HG03103 (cell line): Measurements from ENCODE around the gene TMEM144.

Experiments used
- ATAC-seq: cut with Tn5 transposase; IDR thresholded peaks from one replicate; pipeline ENCODE4 v1.9.1; 2021; ENCODE audit warnings: low read depth; ENCODE audit not compliant: unreplicated experiment

The TMEM144 gene

GRCh38 chr4:158209825-158210807 is at the start of gene TMEM144:
Gene TMEM144 (plus strand): TSS chr4:158210486. CDS start chr4:158212668, 2,182 bp downstream.
- ATAC-seq: peak; percentile 80

DNA sequence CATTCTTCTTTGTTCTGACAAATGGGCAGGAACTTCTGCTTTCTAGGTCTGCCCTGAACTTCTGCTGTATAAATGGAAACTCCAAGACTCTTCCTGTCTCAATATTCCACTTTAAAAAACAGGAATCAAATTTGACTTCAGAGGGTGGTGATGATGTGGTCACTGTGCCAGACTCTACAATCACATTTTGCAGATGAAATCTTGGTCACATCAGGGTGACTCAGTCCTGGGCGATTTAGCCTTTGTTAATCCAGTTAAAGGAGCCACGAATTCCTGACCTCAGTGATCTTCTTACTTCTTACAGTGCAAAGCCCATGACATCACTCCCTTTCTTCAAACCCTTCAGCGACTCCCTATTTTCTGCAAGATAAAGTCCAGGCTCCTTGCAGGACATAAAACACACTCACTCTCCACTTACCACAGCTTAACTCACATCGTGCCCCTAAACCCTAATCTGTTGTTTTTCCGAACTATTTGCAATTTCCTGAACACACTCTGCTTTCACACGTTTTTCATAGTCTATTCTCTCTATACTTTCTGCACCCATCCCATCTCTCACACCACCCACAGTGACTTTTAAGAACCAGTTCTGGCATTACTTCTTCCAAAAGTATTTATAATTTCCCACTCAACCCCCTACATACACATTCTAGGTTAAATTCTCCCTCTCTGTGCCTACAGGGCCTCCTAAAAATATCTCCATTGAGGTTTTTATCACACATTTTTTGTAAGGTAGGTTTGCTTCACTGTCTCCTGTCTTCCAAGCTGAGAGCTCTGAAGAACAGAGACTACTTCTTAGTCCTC is 48.5 kb upstream of the TMEM144 start:
- no peak for ATAC-seq

DNA sequence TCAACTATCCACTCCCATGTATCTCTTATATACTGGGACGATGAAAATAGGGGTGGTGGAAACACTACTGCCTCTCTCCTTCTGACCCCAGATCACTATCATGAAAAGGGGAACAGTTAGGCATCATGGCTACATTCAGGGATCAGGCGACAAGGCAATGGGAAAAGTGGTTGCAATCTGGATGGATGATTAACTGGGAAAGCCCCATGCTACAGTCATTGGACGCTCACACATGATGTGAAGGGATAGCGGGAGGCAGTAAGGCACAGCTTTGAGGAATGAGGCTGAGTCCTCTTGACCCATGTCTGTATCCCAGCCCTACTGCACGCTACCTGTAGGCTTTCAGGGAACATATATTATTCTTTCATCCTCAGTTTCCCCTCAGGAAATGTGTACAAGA is 47.7 kb upstream of the TMEM144 start:
- no peak for ATAC-seq

DNA sequence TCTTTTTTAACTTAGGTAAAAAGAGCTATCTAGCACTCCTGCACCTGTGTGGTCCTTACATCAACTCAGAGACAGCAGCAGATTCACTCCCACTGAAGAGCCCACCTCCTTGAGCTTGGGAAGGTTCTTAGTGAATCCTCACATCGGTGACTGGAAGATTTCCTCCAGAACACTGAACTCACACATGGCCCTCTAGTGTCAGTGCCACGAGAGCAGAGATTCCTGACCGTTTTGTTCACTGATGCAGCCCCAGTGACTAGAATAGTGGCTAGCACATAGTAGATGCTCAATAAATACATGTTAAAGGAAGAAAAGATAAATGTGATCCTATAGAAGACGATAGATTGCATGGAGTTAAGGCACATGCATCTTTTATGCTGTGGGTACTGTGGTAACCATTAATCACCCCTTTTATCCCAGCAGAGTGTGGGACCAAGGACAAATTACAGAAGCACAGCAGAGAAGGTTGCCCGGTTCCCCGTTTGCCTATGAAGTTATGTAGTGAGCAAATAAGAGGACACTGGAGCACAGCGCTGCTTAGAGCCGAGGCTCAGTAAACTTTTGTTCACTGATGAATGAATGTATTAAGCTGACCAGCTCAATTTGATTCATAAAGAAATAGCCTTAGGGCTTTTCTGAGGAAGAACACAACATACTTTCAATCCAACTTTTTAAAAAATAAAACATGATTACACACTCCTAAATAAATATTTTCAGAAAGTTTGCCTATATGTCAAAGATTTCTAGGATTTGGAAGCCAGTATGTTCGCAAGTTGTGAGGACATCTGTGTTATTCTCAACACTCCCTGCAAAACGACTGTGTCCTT is 46.1 kb upstream of the TMEM144 start:
- ATAC-seq: no peak

DNA sequence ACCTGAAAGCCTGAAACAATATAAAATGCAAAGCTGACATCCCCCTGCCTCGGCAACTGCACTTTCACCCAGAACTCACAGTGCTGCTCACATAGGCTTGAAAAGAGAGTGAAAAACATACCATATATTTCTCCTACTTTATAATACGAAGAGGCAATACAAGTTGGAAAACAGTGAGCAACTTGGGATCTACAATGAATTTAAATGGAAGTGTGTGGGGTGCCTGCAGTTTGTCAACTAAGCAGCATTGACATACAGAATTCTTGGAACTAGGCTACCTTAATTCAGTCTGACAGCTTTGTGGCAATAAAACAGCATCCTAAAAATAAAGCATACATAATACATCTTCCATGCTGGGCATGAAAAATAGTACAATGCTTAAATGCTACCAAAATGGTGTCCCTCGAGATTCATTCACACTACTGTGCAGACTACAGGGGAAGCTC is 45.5 kb upstream of the TMEM144 start:
- no peak for ATAC-seq

DNA sequence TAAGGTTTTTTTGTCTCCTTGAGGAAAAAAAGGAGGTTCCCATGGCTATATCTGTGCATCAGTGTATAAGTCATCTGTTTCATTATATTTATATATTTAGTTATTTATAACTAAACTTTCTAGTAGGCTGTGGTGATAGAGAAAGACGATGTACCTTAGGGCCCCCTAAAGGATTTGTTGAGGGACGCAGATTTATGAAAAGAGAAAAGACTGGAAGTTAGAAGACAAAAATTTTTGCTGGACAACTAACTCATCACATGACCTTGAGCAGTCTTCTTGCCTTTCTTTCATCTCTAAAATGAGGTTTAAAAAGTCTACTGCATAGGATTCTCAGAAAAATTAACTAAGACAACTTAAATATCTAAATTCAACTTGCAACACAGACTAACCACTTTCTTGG is 43.6 kb upstream of the TMEM144 start:
- no peak for ATAC-seq

DNA sequence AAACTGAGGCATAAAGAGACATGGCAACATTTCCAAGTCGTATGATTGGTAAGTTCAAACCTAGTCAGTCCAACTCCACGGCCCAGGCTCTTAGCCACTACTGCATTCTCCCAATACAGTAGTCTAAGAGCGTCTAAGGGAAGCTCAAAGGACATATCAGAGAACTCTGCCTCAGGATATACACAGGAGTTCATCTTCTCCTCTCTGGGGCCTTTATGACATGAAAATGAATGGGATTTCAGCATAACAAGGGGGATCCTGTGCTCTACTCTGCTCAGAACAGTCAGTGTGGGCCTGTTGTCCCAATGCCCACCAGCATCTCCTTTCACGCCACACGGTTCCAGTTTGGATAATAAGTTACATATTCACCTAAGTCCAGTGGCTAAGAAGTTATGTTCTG is 41.7 kb upstream of the TMEM144 start:
- ATAC-seq: no peak

DNA sequence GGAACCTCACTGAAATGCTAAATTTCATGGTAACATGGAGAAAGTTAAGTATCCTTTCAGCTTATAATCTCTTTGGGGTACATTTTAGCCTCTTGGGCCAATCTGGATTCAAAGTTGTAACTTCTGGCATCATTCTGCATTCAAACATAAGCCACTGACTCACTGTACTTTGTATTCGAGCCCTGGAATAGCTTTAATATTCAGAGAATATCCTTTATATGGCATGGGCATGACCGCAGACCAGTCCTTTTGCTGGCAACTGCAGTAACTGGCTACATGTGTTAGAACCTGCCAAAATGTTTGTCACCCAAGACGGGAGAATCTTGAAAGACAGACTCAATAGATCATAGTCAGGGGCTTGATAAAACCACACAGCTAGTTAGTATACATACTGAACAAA is 40.8 kb upstream of the TMEM144 start:
- no peak for ATAC-seq

- no peak for ATAC-seq
These were observed 40.2 kb upstream of the TMEM144 start for GRCh38 chr4:158169931-158170690.

GRCh38 chr4:158170691-158171561 is 39.4 kb upstream of the TMEM144 start:
- peak; percentile 41 for ATAC-seq

DNA sequence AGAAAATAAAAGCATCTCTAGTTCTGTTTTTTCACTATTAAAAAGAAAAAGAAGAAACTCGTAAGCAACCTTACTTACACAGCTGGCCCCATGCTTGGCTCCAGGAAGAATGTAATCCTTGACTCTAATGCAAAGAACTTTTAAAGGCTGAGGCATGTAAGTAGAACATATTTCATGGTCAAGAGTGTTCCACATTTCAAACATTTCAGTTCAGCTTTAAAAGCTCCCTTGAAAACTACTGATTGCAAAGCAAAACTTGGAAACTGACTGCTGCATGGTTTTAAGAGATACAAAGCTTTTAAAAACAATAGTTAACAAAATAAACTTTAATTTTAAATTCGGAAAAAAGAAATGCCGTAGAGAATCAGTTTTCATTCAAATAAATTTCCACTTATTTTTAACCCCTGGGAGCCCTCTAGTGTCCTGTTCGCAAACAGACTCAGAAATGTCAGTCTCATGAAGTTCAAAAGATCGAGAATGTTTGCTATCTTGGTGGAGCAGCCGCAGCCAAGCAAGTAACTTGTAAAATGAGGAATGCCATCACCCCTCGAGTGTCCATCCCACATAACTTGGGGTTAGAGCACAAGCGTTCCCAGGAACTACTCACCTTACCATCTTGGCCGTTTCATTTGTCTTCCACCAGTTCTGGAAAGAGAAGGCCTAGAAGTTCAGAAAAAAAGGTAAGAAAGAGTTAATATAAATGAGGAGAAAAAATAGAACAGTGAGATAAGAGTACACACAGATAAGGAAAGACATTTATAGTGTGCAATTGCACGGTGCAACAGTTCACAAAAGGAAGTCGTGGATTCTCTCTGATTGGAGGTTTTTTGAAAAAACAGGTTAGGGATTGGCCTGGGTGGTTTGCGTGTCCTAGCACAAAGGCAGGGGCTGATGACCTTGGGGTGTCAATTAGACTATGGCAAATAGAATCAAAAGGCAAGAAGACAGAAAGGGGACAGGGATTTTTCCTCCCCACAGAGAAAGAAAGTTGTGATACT is 37.7 kb upstream of the TMEM144 start, which contains the start of gene GASK1B:
GASK1B (minus strand) TSS at position 765 of the 998 bp plus-strand sequence. CDS start 1,650 bp downstream, outside the sequence.
- ATAC-seq: peak; percentile 55

GRCh38 chr4:158176108-158176507 is 34.2 kb upstream of the TMEM144 start:
- ATAC-seq: no peak

DNA sequence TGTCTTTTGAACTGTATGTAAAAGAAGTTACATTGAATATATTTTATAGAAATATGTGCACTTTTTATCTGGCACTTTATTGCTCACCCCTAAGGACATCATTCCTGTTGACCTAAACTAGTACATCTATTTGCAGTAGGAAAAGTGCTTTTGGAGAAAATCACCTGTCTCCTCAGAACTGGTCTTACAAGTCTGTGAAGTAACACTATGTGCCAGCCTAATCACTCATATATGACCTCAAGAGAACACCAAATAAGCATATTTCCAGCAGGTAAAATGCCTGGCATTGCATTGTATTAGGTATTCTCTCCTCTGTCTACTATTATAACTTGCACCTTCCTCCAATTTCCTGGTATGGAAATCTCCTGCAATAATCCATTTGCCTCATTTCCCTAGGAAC is 33.5 kb upstream of the TMEM144 start:
- ATAC-seq: no peak

GRCh38 chr4:158179465-158179864 is 30.8 kb upstream of the TMEM144 start:
- ATAC-seq: no peak

DNA sequence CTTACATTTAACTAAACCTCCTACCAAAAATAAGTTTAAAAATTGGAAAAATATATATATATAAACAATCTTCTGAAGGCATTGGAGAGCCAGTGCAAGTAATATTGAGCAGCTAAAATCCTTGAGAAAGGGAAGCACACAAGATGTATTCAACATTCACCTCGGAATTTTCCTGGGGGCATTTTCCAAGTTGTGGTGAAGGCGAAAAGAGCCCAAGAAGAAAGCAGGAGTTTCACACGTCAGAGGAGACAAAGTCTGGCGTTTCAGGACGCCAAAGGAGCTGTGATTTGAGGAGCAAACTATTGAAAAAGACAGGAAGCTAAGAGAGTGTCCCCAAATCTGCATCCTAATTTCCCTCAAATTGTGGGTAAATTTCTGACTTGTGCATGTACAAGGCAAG is 28.4 kb upstream of the TMEM144 start:
- no peak for ATAC-seq

GRCh38 chr4:158182736-158183135 is 27.6 kb upstream of the TMEM144 start:
- no peak for ATAC-seq

DNA sequence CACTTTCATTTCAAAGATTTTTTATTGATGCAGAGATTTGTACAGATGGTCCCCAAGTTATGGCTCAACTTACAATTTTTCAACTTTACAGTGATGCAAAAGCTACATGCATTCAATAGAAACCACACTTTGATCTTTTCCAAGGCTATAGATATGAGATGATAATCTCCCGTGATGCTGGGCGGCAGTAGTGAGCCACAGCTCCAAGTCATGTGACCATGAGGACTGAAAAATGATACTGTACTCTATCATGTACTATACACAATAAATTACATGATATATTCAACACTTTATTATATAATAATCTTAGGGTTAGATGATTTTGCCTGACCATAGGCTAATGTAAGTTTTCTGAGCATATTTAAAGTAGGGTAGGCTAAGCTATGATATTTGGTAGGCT is 23.5 kb upstream of the TMEM144 start:
- ATAC-seq: no peak
